GM19438 (cell line): ENCODE results near the gene ARL8B.
"Not testable (repeated sequence)": the region's sequence is repeated elsewhere in the genome, so short reads cannot be mapped to it uniquely, and the experiment has no call there.

ENCODE experiments used
- ATAC-seq: cut with Tn5 transposase; IDR thresholded peaks from one replicate; pipeline ENCODE4 v1.9.1; 2021; ENCODE audit warnings: low read depth; ENCODE audit not compliant: unreplicated experiment

The ARL8B gene

GRCh38 chr3:5143464-5143863, 21.4 kb downstream of the ARL8B start:
- no peak for ATAC-seq

- ATAC-seq, result no peak
Measured at GRCh38 chr3:5144316-5144994, 22.4 kb downstream of the ARL8B start.

DNA sequence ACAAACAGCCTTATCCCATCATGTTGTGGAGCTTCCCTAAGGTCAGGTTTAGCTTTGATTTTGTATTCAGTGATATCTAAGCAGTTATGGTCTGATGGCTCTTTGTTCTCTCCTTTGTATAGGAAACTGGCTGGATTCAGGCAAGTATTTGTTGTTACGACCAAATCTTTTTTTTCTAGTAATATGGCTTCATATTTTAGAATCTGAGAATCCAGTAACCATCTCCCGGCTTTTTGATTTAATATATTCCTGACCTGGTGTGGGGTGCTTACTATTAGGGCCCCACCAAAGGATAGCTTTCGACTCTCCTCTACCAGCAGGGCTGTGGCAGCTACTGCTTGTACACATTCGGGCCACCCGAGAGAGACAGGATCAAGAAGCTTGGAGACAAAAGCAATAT, 23.0 kb downstream of the ARL8B start:
- no peak for ATAC-seq

DNA sequence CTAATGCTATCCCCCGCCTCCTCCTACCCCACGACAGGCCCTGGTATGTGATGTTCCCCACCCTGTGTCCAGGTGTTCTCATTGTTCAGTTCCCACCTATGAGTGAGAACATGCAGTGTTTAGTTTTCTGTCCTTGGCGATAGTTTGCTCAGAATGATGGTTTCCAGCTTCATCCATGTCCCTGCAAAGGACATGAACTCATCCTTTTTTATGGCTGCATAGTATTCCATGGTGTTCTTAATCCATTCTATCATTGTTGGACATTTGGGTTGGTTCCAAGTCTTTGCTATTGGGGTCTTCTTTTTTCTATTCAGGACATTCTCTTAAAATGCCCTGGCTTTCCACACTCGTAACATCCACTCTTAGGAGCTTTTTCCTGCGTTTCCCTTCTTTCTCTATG, 25.1 kb downstream of the ARL8B start:
- ATAC-seq, result not testable (repeated sequence)

- ATAC-seq, result no peak
Measured at GRCh38 chr3:5149306-5149880, 27.3 kb downstream of the ARL8B start.

DNA sequence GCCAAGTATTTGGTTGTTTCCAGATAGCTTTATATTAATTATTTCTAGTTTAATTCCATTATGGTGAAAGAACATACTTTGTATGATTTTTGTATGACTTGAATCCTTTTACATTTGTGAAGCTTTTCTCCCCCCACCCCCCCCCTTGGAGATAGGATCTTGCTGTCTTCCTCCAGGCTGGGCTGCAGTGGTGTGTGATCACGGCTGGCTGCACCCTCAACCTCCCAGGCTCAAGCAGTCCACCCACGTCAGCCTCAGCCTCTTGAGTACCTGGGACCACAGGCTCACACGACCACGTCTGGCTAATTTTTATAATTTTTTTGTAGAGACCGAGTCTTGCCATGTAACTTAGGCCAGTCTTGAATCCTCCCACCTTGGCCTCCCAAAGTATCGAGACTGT, 29.5 kb downstream of the ARL8B start:
- ATAC-seq, result no peak

GRCh38 chr3:5153074-5153473, 31.0 kb downstream of the ARL8B start:
- no peak for ATAC-seq

DNA sequence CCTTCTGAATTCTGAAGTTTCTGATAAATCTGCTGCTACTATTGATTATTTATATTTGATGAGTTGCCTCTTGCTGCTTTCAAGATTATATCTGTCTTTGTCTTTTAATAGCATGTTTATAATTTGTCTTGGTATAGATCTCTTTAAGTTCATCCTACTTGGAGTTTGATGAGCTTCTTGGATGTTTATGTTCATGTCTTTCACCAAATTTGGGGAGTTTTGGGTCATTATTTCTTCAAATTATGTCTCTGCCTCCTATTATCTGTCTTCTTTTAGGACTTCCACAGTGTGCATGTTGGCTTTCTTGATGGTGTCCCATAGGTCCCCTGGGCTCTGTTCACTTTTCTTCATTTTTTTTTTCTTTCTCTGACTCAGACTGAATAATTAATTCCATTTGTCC, 33.1 kb downstream of the ARL8B start:
- ATAC-seq, result no peak

DNA sequence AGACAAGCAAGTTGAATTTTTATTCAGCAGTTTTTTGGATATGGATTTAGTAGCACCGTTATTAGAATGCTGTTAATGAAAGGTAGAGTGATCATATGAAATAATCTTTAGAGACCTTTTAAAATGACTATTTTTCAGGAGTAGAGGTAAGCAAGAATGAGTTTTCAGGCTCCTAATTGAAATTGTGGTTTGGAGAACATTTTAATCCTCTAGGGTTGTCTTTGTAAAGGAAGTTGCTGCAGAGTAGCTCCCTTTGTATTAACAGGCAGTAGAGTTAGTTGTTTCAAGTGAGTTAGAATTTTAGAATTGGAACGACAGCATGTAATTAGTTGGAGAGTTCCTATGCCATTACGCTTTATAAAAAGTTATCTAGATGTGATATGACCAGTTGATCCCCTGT, 38.2 kb downstream of the ARL8B start:
- no peak for ATAC-seq

DNA sequence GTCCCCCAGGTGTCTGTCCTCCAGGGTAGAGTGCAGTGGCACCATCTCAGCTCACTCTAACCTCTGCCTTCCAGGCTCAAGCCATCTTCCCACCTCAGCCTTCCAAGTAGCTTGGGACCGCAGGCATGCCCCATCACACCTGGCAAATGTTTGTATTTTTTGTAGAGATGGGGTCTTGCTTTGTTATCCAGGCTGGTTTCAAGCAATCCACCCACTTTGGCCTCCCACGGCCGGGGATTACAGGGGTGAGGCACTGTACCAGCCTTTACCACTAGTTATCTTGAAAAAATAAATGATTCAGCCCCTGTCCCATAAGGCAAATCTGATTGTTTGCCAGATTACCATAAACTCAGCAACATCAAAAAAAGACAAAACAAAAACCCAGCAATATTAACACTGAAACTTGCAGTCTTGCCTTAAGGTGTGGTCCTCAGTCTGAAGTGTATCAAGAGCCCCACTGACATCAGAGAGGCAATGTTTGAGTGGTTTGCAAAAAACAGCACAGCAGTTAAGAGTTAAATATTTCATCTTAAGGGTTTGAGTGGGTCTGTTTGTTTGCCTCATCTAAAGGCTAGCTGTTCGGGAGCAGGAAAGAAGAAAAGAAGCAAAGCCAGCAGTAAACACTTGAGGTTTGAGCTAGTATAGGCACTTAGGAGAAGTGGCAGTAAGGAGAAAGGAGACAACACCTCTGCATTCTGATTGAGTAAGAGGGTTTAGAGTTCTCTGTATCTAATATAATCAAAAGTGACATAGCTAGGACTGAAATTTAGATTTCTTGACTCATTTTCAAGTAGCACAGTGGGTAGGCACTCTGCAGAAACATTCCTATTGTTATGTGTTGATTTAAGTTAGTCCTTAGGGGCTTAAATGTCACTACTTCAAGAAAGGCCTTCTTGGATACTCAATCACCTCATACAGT, 39.1 kb downstream of the ARL8B start:
- no peak for ATAC-seq

DNA sequence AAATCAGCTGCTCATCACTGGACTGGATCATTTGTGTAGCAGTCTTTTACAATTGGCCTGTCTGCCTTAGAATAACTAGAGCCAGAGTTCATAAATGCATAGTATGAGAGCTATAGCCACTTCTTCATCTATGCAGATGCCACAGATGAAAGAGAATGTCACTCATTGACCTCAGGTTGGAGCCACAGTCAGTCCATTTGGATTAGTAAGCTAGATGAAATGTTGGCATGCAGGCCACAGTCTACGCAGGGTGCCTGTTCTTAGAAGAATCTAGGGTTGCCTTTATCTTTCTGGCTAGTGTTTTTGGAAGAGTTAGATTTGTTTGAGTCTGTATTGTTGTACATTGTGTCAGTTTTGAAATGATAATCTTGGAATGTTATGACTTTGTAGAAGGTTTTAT, 40.0 kb downstream of the ARL8B start:
- ATAC-seq, result no peak

- no peak for ATAC-seq
Measured at GRCh38 chr3:5165698-5166097, 43.6 kb downstream of the ARL8B start.

DNA sequence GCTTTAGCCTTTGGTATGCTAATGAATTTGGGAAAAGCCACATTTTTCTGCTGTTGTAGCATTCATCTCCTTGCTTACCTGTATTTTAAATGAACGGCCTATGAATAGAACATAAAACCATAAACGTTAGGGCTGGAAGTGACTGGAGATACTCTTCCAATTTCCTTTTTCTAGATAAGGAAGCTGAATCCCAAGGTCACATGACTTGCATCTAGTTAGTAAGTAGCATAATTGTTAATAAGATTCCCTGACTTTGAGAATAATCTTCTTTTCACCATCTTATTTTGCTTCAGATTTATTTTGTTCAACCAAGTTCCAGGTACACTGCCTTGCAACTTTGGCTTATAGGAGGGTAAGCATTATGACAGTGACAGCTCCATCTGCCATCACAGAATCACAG, 44.8 kb downstream of the ARL8B start:
- ATAC-seq, result no peak

DNA sequence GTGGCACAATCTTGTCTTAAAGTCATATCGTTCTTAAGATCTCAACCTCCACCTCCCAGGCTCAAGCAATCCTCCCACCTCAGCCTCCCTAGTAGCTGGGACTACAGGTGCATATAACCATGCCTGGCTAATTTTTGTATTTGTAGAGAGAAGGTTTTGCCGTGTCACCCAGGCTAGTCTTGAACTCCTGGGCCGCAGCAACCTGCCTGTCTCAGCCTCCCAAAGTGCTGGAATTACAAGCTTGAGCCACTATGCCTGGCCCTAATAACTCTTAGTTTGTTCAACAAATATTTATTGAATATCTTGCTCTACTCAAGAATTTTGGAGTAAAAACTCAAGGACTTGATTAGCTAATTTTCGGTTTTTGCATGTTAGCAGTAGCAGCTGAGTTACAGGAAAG, 46.0 kb downstream of the ARL8B start:
- ATAC-seq, result no peak

- no peak for ATAC-seq
Measured at GRCh38 chr3:5169807-5170206, 47.7 kb downstream of the ARL8B start.

DNA sequence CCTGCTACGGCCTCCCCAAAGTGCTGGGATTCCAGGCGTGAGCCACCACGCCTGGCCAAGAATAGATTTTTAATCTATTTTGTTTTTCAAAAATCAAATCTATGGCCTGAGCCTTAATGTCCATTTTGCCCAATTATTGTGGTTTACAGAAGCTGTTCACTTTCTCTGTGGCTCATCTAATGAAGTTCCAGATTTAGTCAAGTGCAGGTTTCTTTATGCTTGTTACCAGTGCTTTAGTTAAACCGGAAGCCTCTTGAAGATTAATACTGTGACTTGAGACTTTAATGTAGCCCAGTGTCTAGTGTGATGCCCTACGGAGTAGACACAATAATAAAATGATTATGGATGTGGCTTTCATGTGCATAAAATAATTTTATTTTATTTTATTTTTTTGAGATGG, 48.9 kb downstream of the ARL8B start:
- ATAC-seq, result no peak

- no peak for ATAC-seq
Measured at GRCh38 chr3:5172018-5172417, 49.9 kb downstream of the ARL8B start.

- ATAC-seq, result not testable (repeated sequence)
Measured at GRCh38 chr3:5179036-5179435, 56.9 kb downstream of the ARL8B start.

DNA sequence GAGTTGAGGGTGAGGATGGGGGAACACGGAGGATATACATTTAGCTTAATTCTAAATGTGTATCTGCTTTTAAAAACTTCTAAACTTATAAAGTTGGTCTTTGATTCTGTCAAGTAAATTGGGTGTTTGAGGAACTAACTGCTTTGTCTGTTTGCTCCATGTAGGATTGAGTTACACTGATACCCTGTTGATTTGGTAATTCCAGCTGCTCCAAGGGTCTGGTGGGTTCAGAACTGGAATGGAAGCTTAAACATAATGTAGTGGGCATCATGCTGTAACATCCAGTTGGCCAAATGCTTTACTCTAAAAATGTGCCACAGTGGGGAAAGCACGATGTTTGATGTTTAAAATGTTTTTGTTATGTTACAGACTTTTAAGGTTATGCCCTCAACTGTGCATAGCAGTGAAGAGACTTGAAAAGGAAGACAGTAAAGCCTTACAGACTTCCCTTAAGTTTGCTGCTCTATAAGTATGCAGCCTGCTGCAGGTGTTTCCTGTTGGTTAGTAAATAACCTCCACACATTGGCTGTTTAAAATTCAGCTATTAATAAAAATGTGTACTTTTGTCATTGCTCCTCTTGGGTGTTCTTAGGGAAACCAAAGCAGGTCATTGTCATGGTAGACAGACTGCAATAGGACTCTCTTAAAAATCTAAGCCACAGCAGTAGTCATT, 59.5 kb downstream of the ARL8B start:
- peak; percentile 58 for ATAC-seq

- ATAC-seq, result not testable (repeated sequence)
Measured at GRCh38 chr3:5183714-5184113, 61.6 kb downstream of the ARL8B start.

DNA sequence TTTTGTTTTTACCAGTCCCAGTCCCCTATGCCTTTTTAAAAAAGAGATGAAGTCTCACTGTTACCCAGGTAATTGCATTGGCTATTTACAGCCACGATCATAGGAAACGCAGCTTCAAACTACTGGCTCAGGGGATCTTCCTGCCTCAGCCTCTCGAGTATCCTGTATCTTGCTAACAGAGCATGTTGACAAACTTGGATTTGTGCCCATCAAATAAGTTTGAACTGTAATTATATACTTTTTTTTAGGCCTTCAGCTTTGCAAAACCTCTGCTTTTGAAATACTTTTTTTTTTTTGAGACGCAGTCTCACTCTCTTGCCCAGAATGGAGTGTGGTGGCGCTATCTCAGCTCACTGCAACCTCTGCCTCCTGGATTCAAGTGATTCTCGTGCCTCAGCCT, 62.4 kb downstream of the ARL8B start:
- no peak for ATAC-seq
